Gastrocnemius medialis (tissue), 4 donors: ENCODE measurements around the gene PPARA. TPM values are rescaled to one million over a fixed set of nuclear protein-coding genes. Genes with fewer than 3 reads are reported as not detected.

Source experiments
- ATAC-seq, 2 donors: fragments of 150-250 bp; one replicate each; pipeline ENCODE4 v1.9.1; 2016
- DNase-seq, 2 donors: peaks; one replicate each; pipeline ENCODE4 v3.0.0-alpha.2; 2019
- H3K27ac ChIP-seq, 4 donors: fragments of 200-600 bp; sonication (generic); 1 replicate in 1 of 4; 2 replicates in 3 of 4; pipeline ENCODE4 v1.5.1; 2016 to 2018; ENCODE audit warnings: mild to moderate bottlenecking in 2 of 4, moderate library complexity in 1 of 4
- H3K27me3 ChIP-seq, 3 donors: fragments of 200-600 bp; sonication (generic) in 2 of 3; 1 replicate in 1 of 3; 2 replicates in 2 of 3; pipeline versions ENCODE4 v1.5.1 to v1.6.0; 2016 to 2019; ENCODE audit warnings: mild to moderate bottlenecking in 1 of 3, moderate library complexity in 1 of 3
- H3K36me3 ChIP-seq, 2 donors: fragments of 200-600 bp; sonication (generic) in 1 of 2; one replicate each; pipeline ENCODE4 v1.5.1; 2017 to 2018
- H3K4me1 ChIP-seq, 2 donors: fragments of 200-600 bp; sonication (generic) in 1 of 2; one replicate each; pipeline ENCODE4 v1.5.1; 2016 to 2017; ENCODE audit warnings: mild to moderate bottlenecking in 2 of 2
- H3K4me3 ChIP-seq, 4 donors: fragments of 200-600 bp; sonication (generic) in 3 of 4; 1 replicate in 1 of 4; 2 replicates in 3 of 4; pipeline ENCODE4 v1.5.1; 2016 to 2019; ENCODE audit warnings: mild to moderate bottlenecking in 2 of 4
- H3K9me3 ChIP-seq, 3 donors: fragments of 200-600 bp; sonication (generic) in 2 of 3; 1 replicate in 1 of 3; 2 replicates in 2 of 3; pipeline ENCODE4 v1.5.1; 2016 to 2019
- CTCF ChIP-seq, 5 experiments: fragments of 450-650 bp in 3 of 5; fragments of 200-600 bp in 2 of 5; sonication (generic) in 2 of 5; IDR thresholded peaks in 4 of 5; conservative IDR thresholded peaks in 1 of 5; 1 replicate in 4 of 5; 2 replicates in 1 of 5; pipeline ENCODE4 v1.5.1; 2016 to 2019; ENCODE audit warnings: antibody characterized with exemption in 5 of 5, mild to moderate bottlenecking in 3 of 5, moderate library complexity in 3 of 5
- POLR2A ChIP-seq, 2 donors: fragments of 450-650 bp; IDR thresholded peaks; one replicate each; pipeline ENCODE4 v1.6.1; 2017; ENCODE audit warnings: antibody characterized with exemption in 2 of 2, mild to moderate bottlenecking in 2 of 2, moderate library complexity in 2 of 2
- in situ Hi-C, 4 donors: fragments of 200-750 bp; cut with MboI; loops; one replicate each; pipeline versions ENCODE4 v1.15.0 to v1.8.0; 2017; ENCODE audit warnings: low sequenced_read_pairs in 4 of 4
- intact Hi-C: fragments of 100-400 bp; cut with DNase I; formaldehyde crosslinking; loops from one replicate; pipeline ENCODE4 v1.15.1; 2023; ENCODE audit warnings: low total_unique reads
- total RNA-seq, 4 donors: library from RNA; depleted of rRNA; stranded (reverse); fragments of >200 nt; gene quantifications; one replicate each; pipeline versions ENCODE4 v1.1.0 to v1.2.3, GENCODE V29; 2016

PPARA gene
- total RNA-seq, 4 donors from 2014 or later: 29.6 to 74.8 (median 57.9) TPM

DNA sequence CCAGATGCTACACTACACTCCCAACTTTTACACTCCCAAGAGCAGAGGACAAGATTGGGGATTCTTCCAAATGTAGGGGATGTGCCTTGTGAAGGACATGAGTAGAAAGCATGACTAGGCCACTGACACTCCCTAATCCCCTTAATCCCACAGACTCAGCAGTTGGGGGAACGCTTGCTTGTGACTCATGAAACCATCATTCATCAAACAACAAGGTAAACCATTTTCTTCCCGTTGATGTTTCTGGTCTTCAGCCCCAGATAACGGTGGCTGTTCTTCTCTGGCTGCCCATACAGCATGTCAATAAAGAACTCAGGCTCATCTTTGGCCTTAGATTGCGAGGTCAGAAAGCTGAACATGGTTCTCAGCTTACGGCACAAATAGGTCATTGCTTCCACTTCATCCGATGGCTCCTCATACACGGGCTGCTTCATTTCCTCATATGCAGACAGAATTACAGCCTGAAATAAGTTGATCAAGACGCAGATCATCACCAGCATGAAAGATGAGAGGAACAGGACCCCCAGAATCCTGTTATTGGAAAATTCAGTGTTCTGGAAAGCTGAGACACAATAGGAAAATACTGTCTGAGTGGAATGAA is 106.1 kb downstream of the PPARA start:
- intact Hi-C loops: no loop called here
- peaks cover 12 to 16% of the 10 kb centered on the region in 2 donors for H3K4me1 ChIP-seq
- DNase-seq (no peak), ATAC-seq (peak; percentile 32 to 39)
- H3K9me3 ChIP-seq: no peaks in the 10 kb centered on the region
- H3K27me3 ChIP-seq: no peaks in the 10 kb centered on the region
- peak overlapping the region in 2 of 4 donors; percentile 22 to 25 for H3K27ac ChIP-seq
- H3K4me3 ChIP-seq: no peak overlapping the region
- in situ Hi-C loops: no loop called here
- no peaks in the 10 kb centered on the region for H3K36me3 ChIP-seq
- no peak for TF ChIP-seq CTCF (IDR thresholded peaks at IDR 0.05 in 4 of 5, conservative IDR thresholded peaks at IDR 0.05 in 1 of 5)
- no peak for TF ChIP-seq POLR2A (IDR thresholded peaks at IDR 0.05)

DNA sequence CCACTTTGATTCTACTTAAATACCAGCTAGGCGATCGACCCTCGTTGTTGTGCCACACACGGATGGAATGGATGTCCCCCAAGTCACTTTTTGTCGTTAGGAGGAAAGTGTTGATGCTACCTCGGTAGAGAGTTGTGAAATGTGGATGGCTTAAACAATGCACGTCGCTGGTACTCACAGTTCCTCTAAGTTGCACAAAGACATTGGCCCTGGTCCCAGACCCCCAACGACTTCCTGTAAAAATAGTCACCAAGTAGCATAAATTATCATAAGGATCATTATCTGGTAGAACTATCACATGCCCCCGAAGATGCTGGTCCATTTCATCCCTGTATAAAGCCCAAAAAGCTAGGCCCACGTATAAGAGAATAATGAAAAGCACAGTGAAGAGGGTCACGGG is 109.0 kb downstream of the PPARA start:
- ATAC-seq (no peak), DNase-seq (no peak)
- Histone ChIP-seq H3K4me3 (no peak overlapping the region), H3K27ac (no peak overlapping the region), H3K36me3 (no peaks in the 10 kb centered on the region), H3K9me3 (no peaks in the 10 kb centered on the region), H3K27me3 (no peaks in the 10 kb centered on the region), H3K4me1 (peaks cover 7 to 10% of the 10 kb centered on the region in 2 donors)
- in situ Hi-C loops (no loop called here), intact Hi-C loops (no loop called here)
- no peak for TF ChIP-seq POLR2A (IDR thresholded peaks at IDR 0.05)
- no peak for TF ChIP-seq CTCF (IDR thresholded peaks at IDR 0.05 in 4 of 5, conservative IDR thresholded peaks at IDR 0.05 in 1 of 5)

- Histone ChIP-seq H3K4me1 (peaks cover 7 to 10% of the 10 kb centered on the region in 2 donors), H3K36me3 (no peaks in the 10 kb centered on the region), H3K27ac (no peak overlapping the region), H3K9me3 (no peaks in the 10 kb centered on the region), H3K4me3 (no peak overlapping the region), H3K27me3 (no peaks in the 10 kb centered on the region)
- in situ Hi-C loops: no loop called here
- intact Hi-C loops: no loop called here
- DNase-seq: no peak
- no peak for ATAC-seq
- TF ChIP-seq CTCF (IDR thresholded peaks at IDR 0.05 in 4 of 5, conservative IDR thresholded peaks at IDR 0.05 in 1 of 5): no peak
- TF ChIP-seq POLR2A (IDR thresholded peaks at IDR 0.05): no peak
Measured at GRCh38 chr22:46260038-46260437, 109.7 kb downstream of the PPARA start.

DNA sequence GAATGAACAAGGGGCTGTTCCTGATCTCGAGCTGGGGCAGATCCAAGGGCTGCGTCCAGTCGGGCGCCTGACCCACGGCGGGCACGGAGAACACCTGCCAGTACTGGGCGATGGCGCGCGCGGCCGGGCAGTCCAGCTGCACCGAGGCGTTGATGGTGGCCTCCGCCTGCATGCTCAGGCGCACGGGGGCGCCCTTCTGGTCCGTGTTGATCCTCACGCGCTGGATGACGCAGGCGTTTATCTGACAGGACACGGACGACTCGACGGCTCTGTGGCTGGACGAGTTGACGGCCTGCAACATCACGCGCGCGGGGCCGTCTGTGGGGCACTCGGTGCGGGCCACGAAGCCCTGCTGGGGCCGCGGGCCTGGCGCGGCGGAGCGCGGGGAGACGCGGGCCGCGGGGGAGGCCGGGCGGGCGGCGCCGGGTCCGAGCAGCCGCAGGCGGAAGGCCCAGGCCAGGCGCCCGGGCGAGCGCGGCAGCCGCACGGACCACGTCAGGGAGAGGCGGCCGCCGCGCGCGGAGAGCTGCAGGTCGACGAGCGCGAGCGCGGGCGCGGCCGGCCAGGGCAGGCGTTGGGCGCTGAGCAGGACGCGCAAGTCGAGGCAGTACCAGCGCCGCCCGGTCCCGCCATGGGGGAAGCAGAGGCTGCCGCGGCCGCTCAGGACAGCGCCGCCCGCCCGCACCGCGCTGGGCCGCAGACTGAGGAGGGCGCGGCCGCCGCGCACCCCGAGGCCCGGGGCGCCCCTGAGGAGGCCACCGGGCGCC is 112.3 kb downstream of the PPARA start:
- Histone ChIP-seq H3K27ac (no peak overlapping the region), H3K27me3 (no peaks in the 10 kb centered on the region), H3K4me3 (peak overlapping the region in 3 of 4 donors; percentile 25 to 30 (median 30)), H3K9me3 (no peaks in the 10 kb centered on the region), H3K4me1 (peaks cover 0 to 9% of the 10 kb centered on the region in 2 donors), H3K36me3 (no peaks in the 10 kb centered on the region)
- ATAC-seq (peak; percentile 43 to 62), DNase-seq (peak; percentile 32 to 62)
- peak in 2 of 5 experiments; percentile 30 to 33 for TF ChIP-seq CTCF (IDR thresholded peaks at IDR 0.05 in 4 of 5, conservative IDR thresholded peaks at IDR 0.05 in 1 of 5)
- no peak for TF ChIP-seq POLR2A (IDR thresholded peaks at IDR 0.05)
- intact Hi-C loops: no loop called here
- in situ Hi-C loops: no loop called here
